HG03135 (cell line): ENCODE data around the gene USP54.
"Not testable (repeated sequence)": the region's sequence is repeated elsewhere in the genome, so short reads cannot be mapped to it uniquely, and the experiment has no call there.

Source experiments
- ATAC-seq: cut with Tn5 transposase; IDR thresholded peaks from one replicate; pipeline ENCODE4 v1.9.1; 2021; ENCODE audit warnings: mild to moderate bottlenecking, moderate library complexity; ENCODE audit not compliant: unreplicated experiment

The USP54 gene

GRCh38 chr10:73590881-73591799 lies at the start of gene USP54:
TSS of gene USP54 (minus strand) at chr10:73591342. CDS start at chr10:73575658, 15,684 bp downstream.
- no peak for ATAC-seq

- ATAC-seq, result no peak
Measured at GRCh38 chr10:73639286-73639685, 48.1 kb upstream of the USP54 start.

GRCh38 chr10:73635781-73636180 lies 44.6 kb upstream of the USP54 start:
- ATAC-seq, result no peak

GRCh38 chr10:73634421-73634820 lies 43.3 kb upstream of the USP54 start:
- no peak for ATAC-seq

- ATAC-seq, result no peak
Measured at GRCh38 chr10:73629165-73629564, 38.0 kb upstream of the USP54 start.

GRCh38 chr10:73628405-73628804 lies 37.3 kb upstream of the USP54 start:
- no peak for ATAC-seq

GRCh38 chr10:73627300-73627699 lies 36.2 kb upstream of the USP54 start:
- ATAC-seq, result no peak

GRCh38 chr10:73625884-73626752 lies 35.0 kb upstream of the USP54 start:
- peak; percentile 92 for ATAC-seq

- no peak for ATAC-seq
Measured at GRCh38 chr10:73625004-73625883, 34.1 kb upstream of the USP54 start.

- ATAC-seq, result no peak
Measured at GRCh38 chr10:73623056-73623455, 31.9 kb upstream of the USP54 start.

GRCh38 chr10:73620974-73621373 lies 29.8 kb upstream of the USP54 start:
- not testable (repeated sequence) for ATAC-seq

GRCh38 chr10:73617143-73617542 lies 26.0 kb upstream of the USP54 start:
- ATAC-seq, result not testable (repeated sequence)

GRCh38 chr10:73614720-73615119 lies 23.6 kb upstream of the USP54 start:
- no peak for ATAC-seq

GRCh38 chr10:73609116-73609515 lies 18.0 kb upstream of the USP54 start:
- no peak for ATAC-seq

- no peak for ATAC-seq
Measured at GRCh38 chr10:73601486-73601921, 10.4 kb upstream of the USP54 start.

- ATAC-seq, result no peak
Measured at GRCh38 chr10:73597346-73597745, 6.2 kb upstream of the USP54 start.

GRCh38 chr10:73593812-73594211 lies 2.7 kb upstream of the USP54 start:
- no peak for ATAC-seq

- no peak for ATAC-seq
Measured at GRCh38 chr10:73593110-73593509, 2.0 kb upstream of the USP54 start.

- no peak for ATAC-seq
Measured at GRCh38 chr10:73591935-73592699, 975 bp upstream of the USP54 start.

GRCh38 chr10:73589563-73590126 lies 1.5 kb downstream of the USP54 start:
- ATAC-seq, result no peak
